ENCODE results near the gene ATP13A3. TPM values are rescaled to one million over a fixed set of nuclear protein-coding genes. Genes with fewer than 3 reads are reported as not detected.
"Not testable (repeated sequence)": the region's sequence is repeated elsewhere in the genome, so short reads cannot be mapped to it uniquely, and the experiment has no call there.

ATP13A3 gene
- total and polyA plus RNA-seq, 10 of the 15 experiments (the other 5 are each of a cell fraction or from before 2014, with no cell fraction given): 14.0 to 108 (median 69.5) TPM

DNA sequence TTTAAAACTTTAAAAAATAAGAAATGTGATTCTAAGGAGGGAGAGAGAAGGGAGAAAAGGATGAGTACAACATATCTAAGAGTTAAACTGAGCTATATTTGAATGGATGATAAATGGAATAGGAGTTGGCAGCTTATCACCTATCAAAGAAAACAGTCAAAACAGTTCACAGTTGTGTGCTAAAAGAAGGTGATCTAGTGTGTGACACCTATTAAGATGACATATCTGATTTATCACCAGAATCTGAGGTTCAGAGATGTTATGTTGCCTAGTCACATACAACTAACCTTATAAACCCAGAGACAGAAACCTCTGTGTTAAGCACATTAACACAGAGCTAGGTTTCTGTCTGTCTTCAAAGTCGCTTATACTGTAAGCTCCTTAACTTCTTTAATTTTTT, 3.0 kb downstream of the ATP13A3 start:
- no peak overlapping the region for H3K9ac ChIP-seq (ENCODE audit: control insufficient read depth, insufficient read depth, low read length)
- intact Hi-C loops (cut with micrococcal nuclease; ENCODE audit: unreplicated experiment) (no loop called here), in situ Hi-C loops (cut with MboI) (loop anchor here (5.0 kb wide), 1 partner anchor 103 kb away; no protein-coding TSS in a partner anchor)
- H2AFZ ChIP-seq (ENCODE audit: control insufficient read depth, low read depth, low read length): no peak overlapping the region
- FAIRE-seq: no peak
- no peak for DNase-seq (ENCODE audit: low read depth, low spot score)
- no TSS peak for BruUV-seq (replicated peaks)
- TF ChIP-seq, protein P1, sequence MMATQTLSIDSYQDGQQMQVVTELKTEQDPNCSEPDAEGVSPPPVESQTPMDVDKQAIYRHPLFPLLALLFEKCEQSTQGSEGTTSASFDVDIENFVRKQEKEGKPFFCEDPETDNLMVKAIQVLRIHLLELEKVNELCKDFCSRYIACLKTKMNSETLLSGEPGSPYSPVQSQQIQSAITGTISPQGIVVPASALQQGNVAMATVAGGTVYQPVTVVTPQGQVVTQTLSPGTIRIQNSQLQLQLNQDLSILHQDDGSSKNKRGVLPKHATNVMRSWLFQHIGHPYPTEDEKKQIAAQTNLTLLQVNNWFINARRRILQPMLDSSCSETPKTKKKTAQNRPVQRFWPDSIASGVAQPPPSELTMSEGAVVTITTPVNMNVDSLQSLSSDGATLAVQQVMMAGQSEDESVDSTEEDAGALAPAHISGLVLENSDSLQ (IDR thresholded peaks at IDR 0.05): peak; percentile 57; the same call in 1 of the 2 replicates
- no peak for TF ChIP-seq IRF4 (IDR thresholded peaks at IDR 0.05; ENCODE audit: low read depth, low read length)
- ChIA-PET CTCF (interaction anchor here (1.0 to 4.2 kb wide), 5 partner anchors 11 to 92 kb away, joined by 3 to 58 read pairs (median 7); no protein-coding TSS in a partner anchor), SMC1A (ENCODE audit: uncharacterized antibody, unreplicated experiment) (interaction anchor here (0.6 to 3.9 kb wide), 9 partner anchors 11 to 187 kb away, joined by 3 to 57 read pairs (median 7); no protein-coding TSS in a partner anchor), POLR2A (interaction anchor here (0.8 to 2.6 kb wide), 9 partner anchors 10 to 667 kb away, joined by 3 to 11 read pairs (median 4); no protein-coding TSS in a partner anchor), RAD21 (ENCODE audit: unreplicated experiment) (interaction anchor here (1.1 to 4.2 kb wide), 8 partner anchors 9 to 110 kb away, joined by 3 to 39 read pairs (median 6); no protein-coding TSS in a partner anchor)
- peaks cover 86% of the 10 kb centered on the region for H3K79me2 ChIP-seq (ENCODE audit: control insufficient read depth, insufficient read depth, low read length)
- no peaks in the 10 kb centered on the region; a peak in 1 of 4 replicates for H3K36me3 ChIP-seq (ENCODE audit: control insufficient read depth in 2 of 2, insufficient read depth in 2 of 2, low read length in 1 of 2)
- no peaks in the 10 kb centered on the region for H3K9me3 ChIP-seq (replicated peaks; ENCODE audit: control insufficient read depth, insufficient read depth, low read length)
- H3K27ac ChIP-seq (ENCODE audit: control insufficient read depth, insufficient read depth): no peak overlapping the region
- no peak overlapping the region for H3K4me3 ChIP-seq
- H3K27me3 ChIP-seq (replicated peaks in 1 of 2; ENCODE audit: control insufficient read depth in 2 of 2, insufficient read depth in 2 of 2, low read length in 1 of 2): no peaks in the 10 kb centered on the region
- peak overlapping the region; percentile 77 for H3K4me2 ChIP-seq (ENCODE audit: control insufficient read depth, insufficient read depth)
- ATAC-seq: no peak
- no peaks in the 10 kb centered on the region for H4K20me1 ChIP-seq (ENCODE audit: control insufficient read depth, insufficient read depth)
- peaks cover 14% of the 10 kb centered on the region for H3K4me1 ChIP-seq (ENCODE audit: control insufficient read depth, insufficient read depth, low read length)
- WGBS (ENCODE audit: insufficient coverage, insufficient replicate concordance, low lambda C conversion rate, missing lambda C conversion rate): 96% methylated on average over 1 of the region's 1 CpG

DNA sequence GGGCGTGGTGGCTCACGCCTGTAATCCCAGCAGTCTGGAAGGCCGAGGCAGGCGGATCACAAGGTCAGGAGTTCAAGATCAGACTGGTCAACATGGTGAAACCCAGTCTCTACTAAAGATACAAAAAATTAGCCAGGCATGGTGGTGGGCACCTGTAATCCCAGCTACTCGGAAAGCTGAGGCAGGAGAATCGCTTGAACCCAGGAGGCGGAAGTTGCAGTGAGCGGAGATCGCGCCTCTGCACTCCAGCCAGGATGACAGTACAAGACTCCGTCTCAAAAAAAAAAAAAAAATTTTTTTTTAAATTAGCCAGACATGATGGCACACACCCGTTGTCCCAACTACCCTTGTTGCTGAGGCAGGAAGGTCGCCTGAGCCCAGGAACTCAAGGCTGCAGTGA, 4.0 kb downstream of the ATP13A3 start:
- H3K4me1 ChIP-seq (ENCODE audit: control insufficient read depth, insufficient read depth, low read length); intact Hi-C loops (cut with micrococcal nuclease; ENCODE audit: unreplicated experiment); H3K9me3 ChIP-seq (replicated peaks; ENCODE audit: control insufficient read depth, insufficient read depth, low read length); H3K4me3 ChIP-seq; DNase-seq (ENCODE audit: low read depth, low spot score); ATAC-seq; H4K20me1 ChIP-seq (ENCODE audit: control insufficient read depth, insufficient read depth); FAIRE-seq; H3K36me3 ChIP-seq (ENCODE audit: control insufficient read depth in 2 of 2, insufficient read depth in 2 of 2, low read length in 1 of 2); H3K9ac ChIP-seq (ENCODE audit: control insufficient read depth, insufficient read depth, low read length); H3K4me2 ChIP-seq (ENCODE audit: control insufficient read depth, insufficient read depth); H3K27ac ChIP-seq (ENCODE audit: control insufficient read depth, insufficient read depth); H3K27me3 ChIP-seq (replicated peaks in 1 of 2; ENCODE audit: control insufficient read depth in 2 of 2, insufficient read depth in 2 of 2, low read length in 1 of 2); H2AFZ ChIP-seq (ENCODE audit: control insufficient read depth, low read depth, low read length); BruUV-seq (replicated peaks): not testable (repeated sequence)
- ChIA-PET RAD21 (ENCODE audit: unreplicated experiment) (interaction anchor here (1.3 to 4.2 kb wide), 3 partner anchors 10 to 111 kb away, joined by 5 to 39 read pairs (median 7); no protein-coding TSS in a partner anchor), POLR2A (interaction anchor here (0.7 to 2.1 kb wide), 3 partner anchors 14 to 668 kb away, joined by 3 to 8 read pairs (median 4); no protein-coding TSS in a partner anchor), SMC1A (ENCODE audit: uncharacterized antibody, unreplicated experiment) (interaction anchor here (0.6 to 3.9 kb wide), 5 partner anchors 10 to 188 kb away, joined by 3 to 57 read pairs (median 10); no protein-coding TSS in a partner anchor), CTCF (interaction anchor here (1.3 to 4.2 kb wide), 3 partner anchors 10 to 93 kb away, joined by 5 to 58 read pairs (median 7); no protein-coding TSS in a partner anchor)
- 99% methylated on average over 13 of the region's 13 CpGs for WGBS (ENCODE audit: insufficient coverage, insufficient replicate concordance, low lambda C conversion rate, missing lambda C conversion rate)
- in situ Hi-C loops (cut with MboI): loop anchor here (5.0 kb wide), 1 partner anchor 104 kb away; no protein-coding TSS in a partner anchor
- peaks cover 83% of the 10 kb centered on the region for H3K79me2 ChIP-seq (ENCODE audit: control insufficient read depth, insufficient read depth, low read length)
